HG03103 (cell line): ENCODE measurements around the gene CTIF.

ENCODE experiments used
- ATAC-seq: cut with Tn5 transposase; IDR thresholded peaks from one replicate; pipeline ENCODE4 v1.9.1; 2021; ENCODE audit warnings: low read depth; ENCODE audit not compliant: unreplicated experiment

CTIF gene

GRCh38 chr18:48871391-48872166, 332.7 kb downstream of the CTIF start:
- ATAC-seq, result no peak

GRCh38 chr18:48872234-48873145, 333.7 kb downstream of the CTIF start:
- no peak for ATAC-seq

- no peak for ATAC-seq
Measured at GRCh38 chr18:48874233-48874632, 335.4 kb downstream of the CTIF start.

GRCh38 chr18:48874701-48875162, 335.9 kb downstream of the CTIF start:
- ATAC-seq, result no peak

GRCh38 chr18:48875314-48875941, 336.6 kb downstream of the CTIF start:
- no peak for ATAC-seq

GRCh38 chr18:48875942-48876511, 337.2 kb downstream of the CTIF start:
- no peak for ATAC-seq

GRCh38 chr18:48876590-48876989, 337.8 kb downstream of the CTIF start:
- no peak for ATAC-seq

- no peak for ATAC-seq
Measured at GRCh38 chr18:48877941-48878340, 339.1 kb downstream of the CTIF start.

- no peak for ATAC-seq
Measured at GRCh38 chr18:48878471-48878870, 339.6 kb downstream of the CTIF start.

- ATAC-seq, result no peak
Measured at GRCh38 chr18:48879008-48879431, 340.2 kb downstream of the CTIF start.

- no peak for ATAC-seq
Measured at GRCh38 chr18:48880931-48881330, 342.1 kb downstream of the CTIF start.

- ATAC-seq, result no peak
Measured at GRCh38 chr18:48882379-48882778, 343.5 kb downstream of the CTIF start.

- ATAC-seq, result no peak
Measured at GRCh38 chr18:48884306-48884705, 345.5 kb downstream of the CTIF start.

- ATAC-seq, result no peak
Measured at GRCh38 chr18:48884771-48885170, 345.9 kb downstream of the CTIF start.

GRCh38 chr18:48885266-48885923, 346.6 kb downstream of the CTIF start:
- ATAC-seq, result no peak

GRCh38 chr18:48885924-48886400, 347.1 kb downstream of the CTIF start:
- no peak for ATAC-seq

- ATAC-seq, result no peak
Measured at GRCh38 chr18:48886520-48887293, 347.9 kb downstream of the CTIF start.

GRCh38 chr18:48887294-48887904, 348.6 kb downstream of the CTIF start:
- ATAC-seq, result no peak
